ENCODE data around the gene CTTNBP2NL. TPM values are rescaled to one million over a fixed set of nuclear protein-coding genes. Genes with fewer than 3 reads are reported as not detected.

CTTNBP2NL gene
- total and polyA plus RNA-seq, 2 experiments from 2014 or later: 18.5 to 31.0 TPM

GRCh38 chr1:112388436-112388835, 7.6 kb upstream of the CTTNBP2NL start:
- Histone ChIP-seq H3K79me2 (replicated peaks; ENCODE audit: insufficient read depth) (no peaks in the 10 kb centered on the region), H3K4me2 (no peak overlapping the region), H3K4me1 (ENCODE audit: insufficient read depth) (peaks cover 12% of the 10 kb centered on the region; the same call in 1 of the 2 replicates), H3K9me2 (ENCODE audit: insufficient read depth) (no peaks in the 10 kb centered on the region), H4K20me1 (replicated peaks; ENCODE audit: insufficient read depth) (no peaks in the 10 kb centered on the region), H3K36me3 (ENCODE audit: insufficient read depth) (no peaks in the 10 kb centered on the region), H3K4me3 (no peak overlapping the region), H3F3A (replicated peaks; ENCODE audit: low read depth) (no peaks in the 10 kb centered on the region), H3K27ac (ENCODE audit: low read depth) (no peak overlapping the region), H2AFZ (no peak overlapping the region; the same call in 1 of the 2 replicates), H3K27me3 (ENCODE audit: insufficient read depth) (no peaks in the 10 kb centered on the region)
- ATAC-seq: no peak
- H3K36me3 Mint-ChIP-seq (ENCODE audit: low read depth): no peaks in the 10 kb centered on the region
- H3K4me1 Mint-ChIP-seq: peaks cover 17% of the 10 kb centered on the region
- DNase-seq (ENCODE audit: low spot score): peak; percentile 32
- 0 out of 2 replicates have a peak overlapping the region, but pooled peaks have one; percentile 19 for H3K27ac Mint-ChIP-seq
- no peaks in the 10 kb centered on the region for H3K9me3 Mint-ChIP-seq
- H3K4me3 Mint-ChIP-seq: no peak overlapping the region; the same call in 2 of the 3 replicates
- no peak for TF ChIP-seq ZNF331 (CRISPR knock-in tag; IDR thresholded peaks at IDR 0.05; ENCODE audit: low read depth)
- no peak for TF ChIP-seq EZH2 (IDR thresholded peaks at IDR 0.05; ENCODE audit: low read depth, unreplicated experiment)
- TF ChIP-seq REST (IDR thresholded peaks at IDR 0.05; ENCODE audit: unreplicated experiment): no peak
- TF ChIP-seq JUNB (IDR thresholded peaks at IDR 0.05; ENCODE audit: unreplicated experiment): no peak
- no peak for TF ChIP-seq CTCF (conservative IDR thresholded peaks at IDR 0.05; ENCODE audit: low read depth in 2 of 2)
- TF ChIP-seq EZH2phosphoT487 (IDR thresholded peaks at IDR 0.05; ENCODE audit: unreplicated experiment): no peak
- TF ChIP-seq STAT1 (IDR thresholded peaks at IDR 0.05; ENCODE audit: unreplicated experiment): no peak
- no peak for TF ChIP-seq ETS1 (IDR thresholded peaks at IDR 0.05)
- TF ChIP-seq POLR2AphosphoS5 (IDR thresholded peaks at IDR 0.05; ENCODE audit: low read depth): no peak
- no peak for TF ChIP-seq NANOG (IDR thresholded peaks at IDR 0.05; ENCODE audit: borderline replicate concordance)
- no peak for TF ChIP-seq ZNF462 (CRISPR knock-in tag; IDR thresholded peaks at IDR 0.05)
- TF ChIP-seq CREB1 (CRISPR knock-in tag; IDR thresholded peaks at IDR 0.05; ENCODE audit: low read depth): no peak
- no peak for TF ChIP-seq ZNF114 (CRISPR knock-in tag; IDR thresholded peaks at IDR 0.05)
- peaks cover 3% of the 10 kb centered on the region for H3K27me3 Mint-ChIP-seq (ENCODE audit: insufficient read depth, low read depth, poor library complexity)
